Hepatocyte (in vitro differentiated cells): ENCODE results near the gene HAO2. TPM values are rescaled to one million over a fixed set of nuclear protein-coding genes. Genes with fewer than 3 reads are reported as not detected.

ENCODE experiments used
- DNase-seq: peaks from one replicate; pipeline ENCODE4 v3.0.0-alpha.2; 2016; ENCODE audit warnings: low spot score
- H2AFZ ChIP-seq: fragments of 200-600 bp; sonication (generic); 2 replicates; pipeline ENCODE4 v1.6.0; 2016; ENCODE audit warnings: antibody characterized with exemption, mild to moderate bottlenecking
- H3K27ac ChIP-seq: fragments of 200-600 bp; sonication (generic); 2 replicates; pipeline ENCODE4 v1.5.1; 2016; ENCODE audit warnings: mild to moderate bottlenecking
- H3K27me3 ChIP-seq: fragments of 200-600 bp; sonication (generic); 2 replicates; pipeline ENCODE4 v1.6.1; 2016
- H3K36me3 ChIP-seq: fragments of 200-600 bp; sonication (generic); replicated peaks from 2 replicates; pipeline ENCODE4 v1.5.1; 2016; ENCODE audit warnings: low read depth; ENCODE audit not compliant: insufficient read depth
- H3K4me1 ChIP-seq: fragments of 200-600 bp; sonication (generic); 2 replicates; pipeline ENCODE4 v1.5.1; 2016; ENCODE audit warnings: mild to moderate bottlenecking, moderate library complexity; ENCODE audit not compliant: insufficient read depth
- H3K4me2 ChIP-seq: fragments of 200-600 bp; sonication (generic); 2 replicates; pipeline ENCODE4 v1.6.0; 2016
- H3K4me3 ChIP-seq: fragments of 200-600 bp; sonication (generic); 2 replicates; pipeline ENCODE4 v1.5.1; 2016; ENCODE audit warnings: mild to moderate bottlenecking
- H3K79me2 ChIP-seq: fragments of 200-600 bp; sonication (generic); 2 replicates; pipeline ENCODE4 v1.6.0; 2017; ENCODE audit warnings: mild to moderate bottlenecking
- H3K9me2 ChIP-seq: fragments of 200-600 bp; sonication (generic); replicated peaks from 2 replicates; pipeline ENCODE4 v1.6.0; 2017; ENCODE audit warnings: mild to moderate bottlenecking; ENCODE audit not compliant: insufficient read depth
- H3K9me3 ChIP-seq: fragments of 200-600 bp; sonication (generic); 2 replicates; pipeline ENCODE4 v1.5.1; 2016; ENCODE audit warnings: low read depth, mild to moderate bottlenecking
- H4K20me1 ChIP-seq: fragments of 200-600 bp; sonication (generic); 2 replicates; pipeline ENCODE4 v1.6.0; 2016; ENCODE audit warnings: mild to moderate bottlenecking; ENCODE audit not compliant: insufficient read depth, poor library complexity, severe bottlenecking
- CTCF ChIP-seq: fragments of 200-600 bp; sonication (generic); IDR thresholded peaks from 2 replicates; pipeline ENCODE4 v1.5.1; 2016; ENCODE audit warnings: antibody characterized with exemption, mild to moderate bottlenecking; ENCODE audit not compliant: poor library complexity
- EZH2 ChIP-seq: fragments of 200-600 bp; sonication (generic); IDR thresholded peaks from 2 replicates; pipeline ENCODE4 v1.6.1; 2016; ENCODE audit warnings: antibody characterized with exemption, mild to moderate bottlenecking, borderline replicate concordance
- EZH2phosphoT487 ChIP-seq: fragments of 200-600 bp; sonication (generic); IDR thresholded peaks from one replicate; pipeline ENCODE4 v1.6.1; 2018; ENCODE audit warnings: antibody characterized with exemption, mild to moderate bottlenecking, low read depth, moderate library complexity; ENCODE audit not compliant: unreplicated experiment, severe bottlenecking
- WGBS: methylation state at CpG from one replicate; pipeline ENCODE4 v1.1.6; 2016; ENCODE audit warnings: low lambda C conversion rate; ENCODE audit errors: missing lambda C conversion rate; 5-methylcytosine and 5-hydroxymethylcytosine counted together
- polyA plus RNA-seq: library from polyadenylated mRNA; unstranded; fragments of >200 nt; fragmentation: Nextera tagmentation; extraction: Ambion mirVana; gene quantifications from 2 replicates; pipeline ENCODE4 v1.2.1, GENCODE V29; 2016
- total RNA-seq: library from RNA; depleted of rRNA; stranded (reverse); fragments of >200 nt; gene quantifications from 2 replicates; pipeline ENCODE4 v1.2.3, GENCODE V29; 2014

The HAO2 gene
- total and polyA plus RNA-seq, 2 experiments from 2014 or later: 14.2 to 16.6 TPM

DNA sequence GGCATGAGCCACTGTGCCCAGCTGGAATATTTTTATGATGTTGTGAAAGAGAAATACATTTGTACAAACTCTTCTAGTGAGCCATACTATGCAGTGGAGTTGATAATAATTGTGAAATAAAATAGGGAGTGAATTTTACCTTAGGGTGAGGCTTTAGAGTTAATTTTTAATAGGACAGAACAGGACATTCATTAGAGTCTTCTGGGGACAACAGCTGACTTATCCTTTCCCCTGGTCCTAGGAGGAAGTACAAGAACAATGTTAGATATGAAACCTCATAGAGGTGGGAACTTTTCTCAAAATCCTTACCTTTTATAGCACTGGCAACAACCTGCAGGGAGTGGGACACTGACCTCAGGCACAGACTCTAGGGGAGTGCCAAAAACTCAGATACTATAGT, 21.9 kb downstream of the HAO2 start:
- H3K36me3 ChIP-seq: no peaks in the 10 kb centered on the region
- no peaks in the 10 kb centered on the region for H3K27me3 ChIP-seq
- H3K27ac ChIP-seq: peak overlapping the region; percentile 33

DNA sequence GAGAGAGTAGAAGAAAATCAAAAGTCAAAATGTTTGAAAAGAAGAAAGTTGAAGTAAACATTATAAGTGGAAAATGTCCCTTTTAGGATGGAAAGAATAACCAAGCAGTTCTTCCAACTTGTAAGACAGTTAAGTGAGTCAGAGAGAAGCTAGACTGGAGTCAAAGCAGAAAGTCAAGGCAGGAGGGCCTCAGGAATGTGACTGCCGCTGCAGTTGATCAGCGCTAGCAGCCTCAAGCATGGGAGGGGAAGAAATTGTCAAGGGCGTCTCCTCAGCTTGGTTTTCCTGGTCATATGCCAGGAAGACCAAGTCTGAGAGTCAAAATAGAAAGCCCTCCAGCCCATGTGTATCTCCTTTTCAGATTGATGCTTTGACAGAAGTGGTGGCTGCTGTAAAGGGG, 23.2 kb downstream of the HAO2 start:
- H3K9me2 ChIP-seq: no peaks in the 10 kb centered on the region

More for the DNA sequence above, 21.9 kb downstream of the HAO2 start:
- H2AFZ ChIP-seq: no peak overlapping the region
- no peaks in the 10 kb centered on the region for H4K20me1 ChIP-seq
- no peaks in the 10 kb centered on the region for H3K4me1 ChIP-seq
- TF ChIP-seq EZH2: no peak
- no peak for TF ChIP-seq EZH2phosphoT487
- TF ChIP-seq CTCF: no peak
- no peak overlapping the region for H3K4me3 ChIP-seq
- H3K4me2 ChIP-seq: no peak overlapping the region
- DNase-seq: no peak
- H3K9me3 ChIP-seq: no peaks in the 10 kb centered on the region
- no peaks in the 10 kb centered on the region for H3K79me2 ChIP-seq
- H3K9me2 ChIP-seq: no peaks in the 10 kb centered on the region

DNA sequence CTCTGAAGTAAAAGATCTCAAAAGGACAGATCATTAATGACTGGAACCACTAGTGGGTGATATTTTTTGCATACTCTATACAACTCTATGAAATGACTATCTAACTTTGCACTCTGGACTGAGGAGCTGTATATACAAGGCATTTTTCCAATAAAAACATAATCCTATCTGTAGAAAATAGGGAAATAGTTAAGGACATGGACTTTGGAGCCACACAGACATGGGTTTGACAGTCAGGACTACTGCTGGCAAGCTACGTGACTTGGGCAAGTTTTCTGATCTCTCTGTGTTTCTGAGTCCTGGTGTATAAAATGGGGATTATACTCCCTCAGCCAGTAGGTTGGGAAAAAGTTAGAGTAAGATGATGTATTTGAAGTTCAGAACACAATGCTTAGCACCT, 25.5 kb downstream of the HAO2 start:
- Histone ChIP-seq H4K20me1 (no peaks in the 10 kb centered on the region), H3K4me2 (no peak overlapping the region), H3K9me2 (no peaks in the 10 kb centered on the region), H2AFZ (no peak overlapping the region), H3K4me3 (no peak overlapping the region), H3K4me1 (no peaks in the 10 kb centered on the region), H3K36me3 (no peaks in the 10 kb centered on the region), H3K79me2 (no peaks in the 10 kb centered on the region), H3K9me3 (no peaks in the 10 kb centered on the region), H3K27ac (no peak overlapping the region), H3K27me3 (no peaks in the 10 kb centered on the region)
- no peak for DNase-seq
- 75% methylated on average over 1 of the region's 1 CpG for WGBS
- TF ChIP-seq EZH2phosphoT487 (no peak), CTCF (no peak), EZH2 (no peak)

More for the DNA sequence above, 23.2 kb downstream of the HAO2 start:
- no peak for TF ChIP-seq EZH2phosphoT487
- TF ChIP-seq CTCF: no peak
- TF ChIP-seq EZH2: no peak
- H4K20me1 ChIP-seq: no peaks in the 10 kb centered on the region
- DNase-seq: no peak
- no peak overlapping the region for H3K4me3 ChIP-seq
- H3K27ac ChIP-seq: no peak overlapping the region
- no peaks in the 10 kb centered on the region for H3K79me2 ChIP-seq
- no peaks in the 10 kb centered on the region for H3K4me1 ChIP-seq
- no peaks in the 10 kb centered on the region for H3K36me3 ChIP-seq
- no peaks in the 10 kb centered on the region for H3K9me3 ChIP-seq
- 82% methylated on average over 3 of the region's 3 CpGs for WGBS
- no peaks in the 10 kb centered on the region for H3K27me3 ChIP-seq
- no peak overlapping the region for H3K4me2 ChIP-seq
- no peak overlapping the region for H2AFZ ChIP-seq

DNA sequence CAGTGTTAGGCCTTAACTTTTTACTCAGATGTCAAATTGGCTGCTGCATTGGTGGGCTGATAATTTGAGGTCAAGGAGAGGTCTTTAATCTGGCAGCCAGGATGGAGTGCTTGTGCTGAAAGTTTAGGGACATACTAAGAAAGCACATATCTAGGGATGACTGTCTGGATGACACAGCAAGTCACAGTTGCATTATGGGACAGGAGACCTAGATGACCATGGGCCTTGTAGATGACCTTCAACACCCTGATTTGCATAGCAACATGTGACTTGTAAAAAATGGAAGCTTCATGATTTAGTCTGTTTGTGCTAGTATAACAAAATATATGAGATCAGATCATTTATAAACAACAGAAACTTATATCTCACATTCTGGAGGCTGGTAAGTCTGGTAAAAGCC, 28.4 kb downstream of the HAO2 start:
- Histone ChIP-seq H3K27ac (peak overlapping the region; percentile 45), H2AFZ (no peak overlapping the region)

More for the DNA sequence above, 28.4 kb downstream of the HAO2 start:
- Histone ChIP-seq H3K79me2 (no peaks in the 10 kb centered on the region), H3K9me2 (no peaks in the 10 kb centered on the region), H4K20me1 (no peaks in the 10 kb centered on the region), H3K36me3 (no peaks in the 10 kb centered on the region), H3K9me3 (no peaks in the 10 kb centered on the region), H3K4me3 (no peak overlapping the region), H3K4me2 (no peak overlapping the region), H3K4me1 (no peaks in the 10 kb centered on the region), H3K27me3 (no peaks in the 10 kb centered on the region)
- TF ChIP-seq CTCF (no peak), EZH2phosphoT487 (no peak)
- no peak for DNase-seq
